ACC112 (cell line): Measurements from ENCODE around the gene IL18.
"Not testable (repeated sequence)": the region's sequence is repeated elsewhere in the genome, so short reads cannot be mapped to it uniquely, and the experiment has no call there.

Source experiments
- H2AFZ ChIP-seq: fragments of 200-600 bp; sonication (generic); one replicate; pipeline ENCODE4 v1.6.0; 2017; ENCODE audit warnings: antibody characterized with exemption, low read length; ENCODE audit not compliant: unreplicated experiment
- H3K27ac ChIP-seq: fragments of 200-600 bp; sonication (generic); 2 replicates; pipeline ENCODE4 v1.5.1; 2014; ENCODE audit warnings: low read depth, mild to moderate bottlenecking, antibody characterized with exemption, low read length, moderate library complexity
- H3K27me3 ChIP-seq: fragments of 200-600 bp; sonication (generic); 2 replicates; pipeline ENCODE4 v1.6.1; 2014; ENCODE audit warnings: mild to moderate bottlenecking, antibody characterized with exemption, low read length, moderate library complexity, mixed read lengths; ENCODE audit not compliant: insufficient read depth
- H3K36me3 ChIP-seq: fragments of 200-600 bp; sonication (generic); 2 replicates; pipeline ENCODE4 v1.6.1; 2016; ENCODE audit warnings: mild to moderate bottlenecking, antibody characterized with exemption, low read length, moderate library complexity, mixed read lengths; ENCODE audit not compliant: insufficient read depth
- H3K4me1 ChIP-seq: fragments of 200-600 bp; sonication (generic); one replicate; pipeline ENCODE4 v1.6.1; 2016; ENCODE audit warnings: low read length, mixed read lengths; ENCODE audit not compliant: insufficient read depth, unreplicated experiment, control insufficient read depth
- H3K4me3 ChIP-seq: fragments of 200-600 bp; sonication (generic); 2 replicates; pipeline ENCODE4 v1.5.1; 2014; ENCODE audit warnings: mild to moderate bottlenecking, low read depth, low read length
- H3K79me2 ChIP-seq: fragments of 200-600 bp; sonication (generic); one replicate; pipeline ENCODE4 v1.6.0; 2016; ENCODE audit warnings: low read length; ENCODE audit not compliant: control insufficient read depth, unreplicated experiment, insufficient read depth

The IL18 gene

DNA sequence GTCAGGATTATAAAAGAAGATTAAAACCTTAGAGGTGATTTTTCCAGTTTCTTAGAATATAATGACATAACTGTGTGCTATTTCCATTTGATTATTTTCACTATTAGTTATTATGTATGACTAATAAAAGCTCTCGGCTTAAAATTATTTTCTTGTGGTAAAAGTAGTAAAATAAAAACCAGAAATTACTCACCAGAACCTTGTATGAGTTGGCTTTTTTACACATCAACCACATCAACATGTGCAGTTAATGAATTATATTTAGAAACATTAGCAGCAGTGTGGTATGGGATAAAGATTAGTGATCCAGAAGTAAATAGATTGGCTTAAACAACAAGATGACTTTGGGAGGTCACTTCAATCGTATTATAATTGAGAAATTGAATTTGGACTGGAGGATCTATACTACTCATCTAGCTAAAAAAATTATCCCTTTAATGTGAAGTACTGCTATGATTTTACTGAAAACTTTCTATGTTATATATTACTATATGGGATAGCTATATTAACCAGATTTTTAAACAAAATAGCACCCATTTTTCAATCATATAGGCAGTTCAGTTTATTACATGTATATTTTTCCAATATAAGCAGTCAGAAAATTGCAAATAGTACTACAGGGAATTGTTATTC, 8.6 kb upstream of the IL18 start:
- Histone ChIP-seq H3K4me3 (no peak overlapping the region), H2AFZ (peak overlapping the region; percentile 51), H3K27ac (no peak overlapping the region), H3K36me3 (no peaks in the 10 kb centered on the region), H3K79me2 (no peaks in the 10 kb centered on the region), H3K27me3 (no peaks in the 10 kb centered on the region), H3K4me1 (peaks cover 16% of the 10 kb centered on the region)

DNA sequence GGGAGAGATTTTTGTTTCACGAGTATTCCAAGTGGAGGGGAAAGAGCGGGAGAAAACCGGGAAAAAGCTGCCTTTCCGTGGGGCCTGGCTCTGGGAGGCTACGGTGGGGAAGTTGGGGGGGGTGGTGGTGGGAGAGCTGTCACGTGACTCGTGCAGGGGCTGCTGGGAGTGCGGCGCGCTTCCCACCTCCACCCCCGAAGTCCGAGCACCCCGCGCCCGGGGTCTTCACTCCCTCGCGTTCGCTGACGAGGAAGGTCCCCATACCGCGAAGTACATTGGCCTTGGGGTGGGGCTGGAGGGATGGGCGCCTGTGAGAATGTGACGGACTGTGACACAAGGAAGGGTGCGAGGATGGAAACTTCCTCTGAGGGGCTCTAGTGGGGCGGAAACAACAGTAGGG, 3.3 kb upstream of the IL18 start, which contains the start of gene TEX12:
Gene TEX12, plus strand, starts transcription at position 228 of the 400 bp plus-strand sequence. CDS start 1,897 bp downstream, outside the sequence.
- H3K27ac ChIP-seq, result no peak within 1 kb of the TSS

DNA sequence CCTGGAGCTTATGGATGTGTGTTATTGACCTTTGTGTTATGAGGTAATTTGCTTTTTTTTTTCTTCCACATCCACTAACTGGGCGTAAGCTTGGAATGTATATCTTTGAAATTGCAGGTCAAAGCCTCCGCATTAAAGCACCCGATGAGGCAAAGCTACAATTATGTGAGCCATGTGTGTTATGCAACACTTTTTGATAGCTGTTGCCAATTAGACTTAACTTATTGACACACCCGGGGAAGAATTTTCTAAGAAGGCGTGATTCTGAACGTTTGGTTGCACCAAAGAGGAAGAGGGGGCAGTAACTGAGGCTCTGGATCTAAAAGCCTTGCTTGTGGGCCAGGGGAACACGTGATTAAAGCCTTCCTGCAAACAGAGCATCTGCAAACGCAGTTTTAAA, 2.7 kb upstream of the IL18 start:
- H2AFZ ChIP-seq, result no peak overlapping the region
- no peaks in the 10 kb centered on the region for H3K79me2 ChIP-seq
- H3K4me3 ChIP-seq, result no peak overlapping the region
- H3K36me3 ChIP-seq, result no peaks in the 10 kb centered on the region
- H3K27ac ChIP-seq, result no peak overlapping the region
- H3K27me3 ChIP-seq, result no peaks in the 10 kb centered on the region
- peaks cover 15% of the 10 kb centered on the region for H3K4me1 ChIP-seq

More for the DNA sequence above, 3.3 kb upstream of the IL18 start, which contains the start of gene TEX12:
- Histone ChIP-seq H3K4me3 (no peak within 1 kb of the TSS), H2AFZ (no peak within 1 kb of the TSS), H3K79me2 (no peaks in the 10 kb centered on the region), H3K36me3 (no peaks in the 10 kb centered on the region), H3K4me1 (peaks cover 15% of the 10 kb centered on the region), H3K27me3 (no peaks in the 10 kb centered on the region)

DNA sequence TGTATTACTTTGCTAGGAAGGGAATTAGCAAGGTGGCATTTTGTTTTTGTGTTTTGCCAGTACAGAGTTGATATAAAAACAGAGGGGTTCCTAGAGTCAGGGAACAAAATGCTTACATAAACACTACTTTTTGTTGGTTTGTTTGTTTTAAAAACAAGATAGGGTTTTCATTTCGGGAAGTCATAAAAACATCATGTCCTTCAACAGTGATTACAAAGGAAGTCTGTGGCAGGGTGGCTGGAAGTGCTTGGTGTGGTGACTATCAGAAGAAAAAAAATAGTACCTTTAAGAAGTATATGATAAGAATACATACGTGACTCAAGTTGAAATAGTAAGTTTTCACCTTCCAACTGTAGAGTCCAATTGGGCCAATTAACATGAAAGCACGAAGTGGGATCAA, 1.2 kb upstream of the IL18 start:
- H3K4me3 ChIP-seq, result no peak overlapping the region
- no peaks in the 10 kb centered on the region for H3K79me2 ChIP-seq
- peak overlapping the region; percentile 31 for H2AFZ ChIP-seq
- no peaks in the 10 kb centered on the region for H3K36me3 ChIP-seq
- H3K27ac ChIP-seq, result no peak overlapping the region
- no peaks in the 10 kb centered on the region for H3K27me3 ChIP-seq
- peaks cover 21% of the 10 kb centered on the region for H3K4me1 ChIP-seq

DNA sequence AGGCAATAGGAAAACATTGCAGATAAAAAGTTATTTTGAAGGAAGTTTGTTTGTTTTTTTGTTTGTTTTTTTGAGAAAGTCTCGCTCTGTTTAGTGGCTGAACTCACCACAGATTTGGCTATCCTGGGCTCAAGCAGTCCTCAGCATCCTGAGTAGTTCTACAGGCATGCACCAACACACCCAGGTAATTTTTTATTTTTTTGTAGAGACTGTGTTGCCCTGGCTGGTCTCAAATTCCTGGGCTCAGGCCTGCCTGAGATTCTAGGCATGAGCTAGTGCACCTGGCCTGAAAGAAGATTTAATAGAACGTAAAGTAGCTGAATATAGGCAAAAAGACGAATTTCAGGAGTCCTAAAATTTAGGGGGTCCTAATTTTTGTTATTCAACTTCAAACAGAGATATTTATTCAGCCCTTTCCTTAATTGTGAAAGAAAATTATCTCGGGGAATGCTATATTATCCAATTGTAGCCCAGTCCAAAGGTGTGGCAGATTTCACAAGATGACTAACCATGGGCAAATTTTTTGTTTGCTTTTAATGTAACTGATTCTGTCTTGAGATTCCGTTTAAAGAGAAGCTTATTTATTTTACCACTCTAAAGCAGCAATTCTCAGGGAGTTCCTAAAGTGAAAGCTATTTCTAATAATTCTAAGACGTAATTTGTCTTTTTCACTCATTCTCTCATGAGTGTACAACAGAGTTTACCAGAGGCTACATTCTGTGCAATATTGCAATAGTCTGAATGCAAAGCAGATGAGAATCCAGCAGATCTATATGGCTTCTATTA, 940 bp downstream of the IL18 start:
- no peaks in the 10 kb centered on the region for H3K36me3 ChIP-seq
- peak overlapping the region; percentile 32 for H2AFZ ChIP-seq
- H3K27me3 ChIP-seq, result no peaks in the 10 kb centered on the region
- H3K79me2 ChIP-seq, result no peaks in the 10 kb centered on the region
- peaks cover 27% of the 10 kb centered on the region for H3K4me1 ChIP-seq
- peak overlapping the region; percentile 26; the same call in 1 of the 2 replicates for H3K4me3 ChIP-seq
- H3K27ac ChIP-seq, result no peak overlapping the region

DNA sequence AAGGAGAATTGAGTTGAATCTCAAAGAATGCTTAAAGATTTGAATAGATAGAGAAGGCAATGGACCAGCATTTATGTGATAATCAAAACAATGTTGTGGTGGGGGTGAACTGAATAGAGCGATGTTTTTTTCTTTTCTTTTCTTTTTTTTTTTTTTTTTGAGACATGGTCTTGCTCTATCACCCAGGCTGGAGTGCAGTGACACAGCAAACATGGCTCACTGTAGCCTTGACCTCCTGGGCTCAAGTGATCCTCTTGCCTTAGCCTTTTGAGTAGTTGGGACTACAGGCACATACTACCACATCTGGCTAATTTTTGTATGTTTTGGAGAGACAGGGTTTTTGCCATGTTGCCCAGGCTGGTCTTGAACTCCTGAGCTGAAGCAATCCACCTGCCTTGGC, 1.7 kb downstream of the IL18 start:
- peaks cover 32% of the 10 kb centered on the region for H3K4me1 ChIP-seq

DNA sequence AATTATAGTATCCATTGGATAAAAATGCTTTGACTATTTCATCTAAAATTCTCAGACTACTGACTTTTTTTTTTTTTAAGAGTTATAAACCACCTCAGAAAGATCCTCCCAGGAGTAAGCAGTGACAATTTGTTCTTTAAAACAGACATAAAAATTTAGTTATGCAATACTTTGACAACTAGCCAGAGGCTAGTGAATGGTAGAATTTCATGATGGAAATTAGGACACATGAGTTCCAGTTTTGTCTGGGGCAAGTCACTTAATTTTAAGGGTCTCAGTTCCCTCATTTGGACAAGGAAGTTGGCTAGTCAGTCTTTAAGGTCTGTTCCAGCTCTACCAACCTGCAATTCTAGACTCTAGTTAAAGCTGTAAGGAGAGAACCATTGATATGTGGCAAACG, 2.9 kb downstream of the IL18 start:
- Histone ChIP-seq H3K27me3 (no peaks in the 10 kb centered on the region), H2AFZ (no peak overlapping the region), H3K4me3 (no peak overlapping the region), H3K36me3 (no peaks in the 10 kb centered on the region), H3K79me2 (no peaks in the 10 kb centered on the region), H3K4me1 (peaks cover 40% of the 10 kb centered on the region), H3K27ac (no peak overlapping the region)

More for the DNA sequence above, 1.7 kb downstream of the IL18 start:
- H3K36me3 ChIP-seq, H3K27me3 ChIP-seq, H3K79me2 ChIP-seq, H2AFZ ChIP-seq, H3K4me3 ChIP-seq, H3K27ac ChIP-seq: not testable (repeated sequence)

DNA sequence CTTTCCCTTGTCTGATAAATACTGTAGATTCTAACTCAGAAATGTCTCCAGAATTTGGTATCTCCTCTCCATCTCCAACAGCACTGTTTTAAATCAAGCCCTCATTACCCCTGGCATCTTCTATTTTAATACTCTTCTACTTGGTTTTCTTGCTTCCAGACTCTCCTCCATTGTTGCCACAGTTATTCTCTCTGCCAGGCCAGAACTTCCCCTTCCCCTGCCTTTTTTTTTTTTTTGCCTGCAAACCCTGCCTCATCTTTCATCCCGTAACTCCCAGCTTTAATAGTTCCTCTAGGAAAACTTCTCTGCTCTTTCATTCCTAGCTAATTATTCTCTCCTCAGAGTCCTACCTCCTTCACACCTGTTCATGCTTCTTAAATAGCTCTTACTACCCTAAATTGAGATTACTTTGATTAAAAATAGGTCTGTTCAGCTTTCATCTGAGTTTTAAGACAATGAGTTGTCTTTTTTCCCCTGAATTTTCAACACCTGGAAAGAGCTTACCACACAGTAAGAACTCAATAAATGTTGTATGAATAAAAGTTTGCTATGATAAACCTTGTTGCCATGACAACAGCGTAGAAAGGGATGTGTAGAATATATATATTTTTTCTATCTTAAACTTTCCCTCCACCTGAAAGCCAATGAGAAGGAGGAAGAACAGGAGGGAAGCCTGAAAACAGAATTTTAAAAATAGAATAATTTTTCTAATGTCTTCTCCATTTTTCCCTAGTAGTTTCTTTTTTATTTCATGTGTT, 3.6 kb downstream of the IL18 start:
- H3K4me1 ChIP-seq, result peaks cover 42% of the 10 kb centered on the region

DNA sequence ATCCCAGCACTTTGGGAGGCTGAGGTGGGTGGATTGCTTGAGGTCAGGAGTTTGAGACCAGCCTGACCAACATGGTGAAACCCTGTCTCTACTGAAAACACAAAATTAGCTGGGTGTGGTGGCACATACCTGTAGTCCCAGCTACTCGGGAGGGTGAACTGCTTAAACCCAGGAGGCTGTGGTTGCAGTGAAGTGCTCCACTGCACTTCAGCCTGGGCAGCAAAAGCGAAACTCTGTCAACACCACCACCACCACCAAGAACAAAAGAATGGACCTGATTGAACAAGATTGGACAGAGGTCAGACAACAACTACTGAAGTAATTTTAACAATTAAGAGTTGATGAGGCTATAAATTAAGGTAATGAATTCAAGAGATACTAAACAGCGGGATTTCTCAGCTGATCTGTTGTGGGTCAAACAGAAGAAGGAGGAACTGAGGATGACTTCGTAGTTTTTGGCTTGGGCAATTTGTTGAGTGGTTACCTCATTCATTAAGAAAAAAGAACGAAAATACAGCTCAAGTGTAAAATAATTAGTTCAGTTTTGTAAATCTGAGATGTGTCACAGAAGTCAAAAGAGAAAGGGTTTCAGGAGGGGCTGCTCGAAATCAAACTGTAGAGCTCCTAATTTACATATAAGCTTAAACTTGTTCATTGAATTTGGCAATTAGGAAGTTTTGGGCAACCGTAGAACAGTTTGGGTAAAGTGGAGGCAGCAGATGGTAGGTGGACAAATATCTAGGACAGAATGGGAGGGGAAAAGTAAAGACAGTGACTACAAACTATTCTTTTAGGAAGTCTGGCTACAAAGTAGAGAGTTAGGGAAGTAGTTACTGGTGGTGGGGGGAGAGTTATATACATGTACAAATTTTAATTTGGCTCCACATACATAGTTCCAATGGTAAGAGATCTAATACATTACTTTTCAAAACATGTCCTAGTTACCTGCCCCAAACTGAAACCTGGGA, 4.5 kb downstream of the IL18 start:
- Histone ChIP-seq H3K4me3 (no peak overlapping the region), H3K79me2 (no peaks in the 10 kb centered on the region), H3K27me3 (no peaks in the 10 kb centered on the region), H2AFZ (no peak overlapping the region), H3K27ac (no peak overlapping the region), H3K36me3 (no peaks in the 10 kb centered on the region), H3K4me1 (peaks cover 35% of the 10 kb centered on the region)

More for the DNA sequence above, 3.6 kb downstream of the IL18 start:
- Histone ChIP-seq H3K36me3 (no peaks in the 10 kb centered on the region), H3K27me3 (no peaks in the 10 kb centered on the region), H3K4me3 (no peak overlapping the region), H2AFZ (no peak overlapping the region), H3K79me2 (no peaks in the 10 kb centered on the region), H3K27ac (no peak overlapping the region)
